Astrocyte (in vitro differentiated cells and primary cell): ENCODE data around the gene BTBD16.

ENCODE experiments used
- CTCF ChIP-seq: IDR thresholded peaks from 2 replicates; pipeline ENCODE4 v1.5.1; 2011; ENCODE audit warnings: low read depth, mild to moderate bottlenecking, inconsistent platforms, low read length, moderate library complexity; ENCODE audit not compliant: insufficient read depth
- EZH2 ChIP-seq: IDR thresholded peaks from 2 replicates; pipeline ENCODE4 v1.6.1; 2012; ENCODE audit warnings: mild to moderate bottlenecking, low read length, inconsistent platforms; ENCODE audit not compliant: insufficient read depth

GRCh38 chr10:122362621-122363020, 91.5 kb downstream of the BTBD16 start:
- TF ChIP-seq CTCF, result no peak
- no peak for TF ChIP-seq EZH2
